Ovary (tissue), 9 donors: ENCODE results near the gene MATCAP1. TPM values are rescaled to one million over a fixed set of nuclear protein-coding genes. Genes with fewer than 3 reads are reported as not detected.
A peak's percentile ranks its signal among the peaks of the same experiment; 100 is the strongest.

ENCODE experiments used
- DNase-seq, 5 donors: peaks; one replicate each; pipeline ENCODE4 v3.0.0-alpha.2; 2019 to 2020
- H3K27ac ChIP-seq, 2 donors: fragments of 200-600 bp; one replicate each; pipeline versions ENCODE4 v1.5.1 to v1.8.0; 2019 to 2022
- H3K27me3 ChIP-seq: fragments of 200-600 bp; one replicate; pipeline ENCODE4 v1.8.0; 2022
- H3K36me3 ChIP-seq: fragments of 200-600 bp; sonication (generic); one replicate; pipeline ENCODE4 v1.5.1; 2019
- H3K4me1 ChIP-seq: one replicate; pipeline ENCODE4 v1.8.1; 2013; ENCODE audit warnings: mild to moderate bottlenecking, moderate library complexity; ENCODE audit not compliant: insufficient read depth
- H3K4me3 ChIP-seq: fragments of 200-600 bp; sonication (generic); one replicate; pipeline ENCODE4 v1.5.1; 2017
- H3K9me3 ChIP-seq, 2 donors: fragments of 200-600 bp in 1 of 2; sonication (generic) in 1 of 2; one replicate each; pipeline versions ENCODE4 v1.5.1 to v1.8.1; 2013 to 2019; ENCODE audit warnings: mild to moderate bottlenecking in 1 of 2, moderate library complexity in 1 of 2
- CTCF ChIP-seq, 3 donors: fragments of 450-650 bp in 2 of 3; fragments of 200-600 bp in 1 of 3; IDR thresholded peaks; one replicate each; pipeline versions ENCODE4 v1.5.1 to v1.8.0; 2016 to 2022; ENCODE audit warnings: antibody characterized with exemption in 3 of 3, mild to moderate bottlenecking in 1 of 3
- EP300 ChIP-seq: sonication (generic); formaldehyde crosslinking; IDR thresholded peaks from one replicate; pipeline ENCODE4 v1.6.1; 2017; ENCODE audit warnings: antibody characterized with exemption
- POLR2A ChIP-seq: fragments of 450-650 bp; IDR thresholded peaks from one replicate; pipeline ENCODE4 v1.6.1; 2017; ENCODE audit warnings: antibody characterized with exemption, mild to moderate bottlenecking, moderate library complexity
- WGBS, 3 donors: extraction: QIAGEN DNeasy Blood & Tissue Kit in 1 of 3; methylation state at CpG; one replicate each; pipeline versions ENCODE4 v1.1.5 to v1.1.7; 2013 to 2017; 5-methylcytosine and 5-hydroxymethylcytosine counted together
- intact Hi-C, 4 donors: fragments of 100-400 bp; cut with DNase I; formaldehyde crosslinking; loops; one replicate each; pipeline versions ENCODE4 v1.11.0 to v1.15.1; 2022 to 2023
- polyA plus RNA-seq, 2 donors: library from polyadenylated mRNA; stranded (reverse); fragments of 200-250 nt in 1 of 2; fragments of 350-450 nt in 1 of 2; fragmentation: Illumina TruSeq in 1 of 2; extraction: RNeasy Lipid Tissue Mini Kit (QIAGEN cat#74804) in 1 of 2; gene quantifications; one replicate each; pipeline ENCODE4 v1.2.3, GENCODE V29; 2013 to 2014
- total RNA-seq, 7 donors: library from RNA; depleted of rRNA in 2 of 7; stranded (reverse); fragments of >200 nt in 2 of 7; fragmentation: NEBNext Ultra II Directional in 3 of 7; extraction: Animal tissue kit (Norgen Biotek cat#: 25700) in 3 of 7; gene quantifications; one replicate each; pipeline versions ENCODE4 v1.1.0 to v1.2.4, GENCODE V29; 2016 to 2023
- donor health status: DM: no; HTN: no; CAD: no; lungs with moderate emphysema.
- donor health status: DM: no; HTN: no; CAD: no.
- donor health status: Bipolar disorder and iron deficiency.
- donor health status: DM: yes; HTN: yes; CAD: no.
- donor health status: DM: no; HTN: no; CAD: no.
- donor health status: DM: yes; HTN: yes; CAD: no.

Gene MATCAP1
- total and polyA plus RNA-seq, 9 donors, result 15.4 to 96.4 (median 53.6) TPM

GRCh38 chr16:67158637-67159600 is 24.8 kb downstream of the MATCAP1 start:
- no peak overlapping the region for H3K27ac ChIP-seq
- 8 to 10% (median 8%) methylated on average over 33 to 34 of the region's 34 CpGs for WGBS, 3 donors
- H3K36me3 ChIP-seq, result no peaks in the 10 kb centered on the region
- no peaks in the 10 kb centered on the region for H3K27me3 ChIP-seq
- intact Hi-C loops, result loop anchor here in 2 of 4 donors (5.0 to 10.0 kb wide), 3 partner anchors 197 to 264 kb away; partner anchors contain the start of gene CES3 (in 1 of the 2)
- peak overlapping the region; percentile 81 for H3K4me3 ChIP-seq
- no peak for TF ChIP-seq CTCF (IDR thresholded peaks at IDR 0.05)
- no peak for TF ChIP-seq POLR2A
- no peak for TF ChIP-seq EP300
- H3K4me1 ChIP-seq, result peaks cover 18% of the 10 kb centered on the region
- no peaks in the 10 kb centered on the region for H3K9me3 ChIP-seq
- DNase-seq, result peak in 4 of 5 donors; percentile 48 to 68 (median 60)

- H3K4me3 ChIP-seq, result no peak overlapping the region
- 83 to 91% (median 87%) methylated on average over 7 of the region's 7 CpGs for WGBS, 3 donors
- H3K27ac ChIP-seq, result no peak overlapping the region
- no peak for DNase-seq
- peaks cover 13% of the 10 kb centered on the region for H3K4me1 ChIP-seq
- intact Hi-C loops, result loop anchor here in 2 of 4 donors (5.0 to 10.0 kb wide), 3 partner anchors 196 to 263 kb away; partner anchors contain the start of gene CES3 (in 1 of the 2)
- TF ChIP-seq CTCF (IDR thresholded peaks at IDR 0.05), result no peak
- no peak for TF ChIP-seq EP300
- TF ChIP-seq POLR2A, result no peak
- H3K27me3 ChIP-seq, result no peaks in the 10 kb centered on the region
- H3K9me3 ChIP-seq, result no peaks in the 10 kb centered on the region
- H3K36me3 ChIP-seq, result no peaks in the 10 kb centered on the region
Observed at GRCh38 chr16:67157892-67158635, 25.7 kb downstream of the MATCAP1 start.

GRCh38 chr16:67157106-67157748 is 26.5 kb downstream of the MATCAP1 start:
- Histone ChIP-seq H3K4me3 (no peak overlapping the region), H3K36me3 (no peaks in the 10 kb centered on the region), H3K27me3 (no peaks in the 10 kb centered on the region), H3K27ac (no peak overlapping the region), H3K4me1 (peaks cover 9% of the 10 kb centered on the region), H3K9me3 (no peaks in the 10 kb centered on the region)
- WGBS, 3 donors, result 65 to 71% (median 71%) methylated on average over 7 of the region's 7 CpGs
- TF ChIP-seq CTCF (IDR thresholded peaks at IDR 0.05) (no peak), POLR2A (no peak), EP300 (no peak)
- intact Hi-C loops, result loop anchor here in 2 of 4 donors (5.0 to 10.0 kb wide), 3 partner anchors 195 to 262 kb away; partner anchors contain the start of gene CES3 (in 1 of the 2)
- DNase-seq, result no peak
